Measurements from ENCODE around the gene TENT4B.

Gene TENT4B

DNA sequence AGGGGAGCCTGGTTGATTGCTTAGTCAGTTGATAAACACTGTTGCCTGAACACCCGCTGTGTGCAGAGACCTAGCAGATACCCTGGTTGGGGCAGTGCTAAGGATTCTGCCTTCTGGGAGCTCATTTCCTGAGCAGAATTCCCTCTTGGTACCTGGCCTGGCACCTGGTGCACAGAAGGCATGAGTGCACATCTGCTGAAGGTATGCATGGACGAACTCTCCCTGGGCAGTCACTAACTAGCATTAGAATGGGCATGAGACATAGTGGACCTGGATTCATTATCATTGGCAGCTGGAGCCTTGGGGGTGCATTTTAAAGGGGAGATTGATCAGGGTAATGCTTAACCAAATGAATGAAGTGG is 126.4 kb downstream of the TENT4B start:
- H3K4me3 ChIP-seq (replicated peaks; ENCODE audit: low read depth, low read length): no peak overlapping the region
- no peak for DNase-seq (ENCODE audit: low read depth)
- TF ChIP-seq, protein P1, sequence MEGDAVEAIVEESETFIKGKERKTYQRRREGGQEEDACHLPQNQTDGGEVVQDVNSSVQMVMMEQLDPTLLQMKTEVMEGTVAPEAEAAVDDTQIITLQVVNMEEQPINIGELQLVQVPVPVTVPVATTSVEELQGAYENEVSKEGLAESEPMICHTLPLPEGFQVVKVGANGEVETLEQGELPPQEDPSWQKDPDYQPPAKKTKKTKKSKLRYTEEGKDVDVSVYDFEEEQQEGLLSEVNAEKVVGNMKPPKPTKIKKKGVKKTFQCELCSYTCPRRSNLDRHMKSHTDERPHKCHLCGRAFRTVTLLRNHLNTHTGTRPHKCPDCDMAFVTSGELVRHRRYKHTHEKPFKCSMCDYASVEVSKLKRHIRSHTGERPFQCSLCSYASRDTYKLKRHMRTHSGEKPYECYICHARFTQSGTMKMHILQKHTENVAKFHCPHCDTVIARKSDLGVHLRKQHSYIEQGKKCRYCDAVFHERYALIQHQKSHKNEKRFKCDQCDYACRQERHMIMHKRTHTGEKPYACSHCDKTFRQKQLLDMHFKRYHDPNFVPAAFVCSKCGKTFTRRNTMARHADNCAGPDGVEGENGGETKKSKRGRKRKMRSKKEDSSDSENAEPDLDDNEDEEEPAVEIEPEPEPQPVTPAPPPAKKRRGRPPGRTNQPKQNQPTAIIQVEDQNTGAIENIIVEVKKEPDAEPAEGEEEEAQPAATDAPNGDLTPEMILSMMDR (IDR thresholded peaks at IDR 0.05; ENCODE audit: low read length, missing control alignments): no peak

DNA sequence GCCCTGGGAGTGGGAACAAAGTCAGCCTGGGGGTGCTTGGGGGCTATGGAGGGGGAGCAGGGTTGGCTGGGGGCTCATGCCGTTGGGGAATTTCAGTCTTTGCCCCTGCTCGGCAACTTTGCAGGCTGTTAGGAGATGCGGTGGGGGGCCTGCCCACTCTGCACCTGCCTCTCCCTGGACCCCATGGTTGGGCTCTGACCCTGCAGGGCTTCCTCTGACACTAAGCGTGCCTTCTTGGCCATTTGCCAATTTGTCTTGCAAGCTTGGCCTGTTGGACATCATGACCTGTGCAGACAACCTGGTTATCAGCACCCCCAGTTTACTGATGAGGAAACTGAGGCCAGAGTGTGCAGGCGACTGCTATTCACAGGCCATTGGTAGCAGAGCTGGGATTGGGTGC is 127.8 kb downstream of the TENT4B start:
- TF ChIP-seq, protein P1 (IDR thresholded peaks at IDR 0.05; ENCODE audit: low read length, missing control alignments): no peak
- no peak overlapping the region for H3K4me3 ChIP-seq (replicated peaks; ENCODE audit: low read depth, low read length)
- DNase-seq (ENCODE audit: low read depth): no peak

All from fibroblast of pulmonary artery (primary cell).